ENCODE data around the gene ANO7.

DNA sequence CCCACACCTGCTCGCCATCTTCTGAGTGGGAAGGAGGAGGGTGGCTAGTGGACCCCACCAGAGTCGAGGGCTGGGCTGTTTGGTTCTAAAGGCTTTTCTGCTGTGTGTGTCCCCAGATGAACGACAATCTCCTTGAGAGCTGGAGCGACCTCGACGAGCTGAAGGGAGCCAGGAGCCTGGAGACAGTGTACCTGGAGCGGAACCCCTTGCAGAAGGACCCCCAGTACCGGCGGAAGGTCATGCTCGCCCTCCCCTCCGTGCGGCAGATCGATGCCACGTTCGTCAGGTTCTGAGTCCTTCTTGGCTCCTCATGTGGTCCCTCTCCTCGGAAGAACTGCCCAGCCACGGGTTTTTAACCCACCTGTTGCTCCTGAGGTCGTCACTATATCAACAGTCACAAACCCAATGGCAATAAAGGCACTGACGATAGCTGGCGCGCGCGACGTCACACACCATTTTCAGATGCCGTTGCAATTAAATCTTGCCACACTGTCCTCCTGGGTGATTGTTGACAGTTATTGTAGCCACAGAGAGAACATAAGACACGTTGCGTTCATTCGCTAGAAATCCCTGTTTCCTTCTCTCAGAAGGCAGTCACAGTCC, 5.8 kb upstream of the ANO7 start:
- TF ChIP-seq, protein P1, sequence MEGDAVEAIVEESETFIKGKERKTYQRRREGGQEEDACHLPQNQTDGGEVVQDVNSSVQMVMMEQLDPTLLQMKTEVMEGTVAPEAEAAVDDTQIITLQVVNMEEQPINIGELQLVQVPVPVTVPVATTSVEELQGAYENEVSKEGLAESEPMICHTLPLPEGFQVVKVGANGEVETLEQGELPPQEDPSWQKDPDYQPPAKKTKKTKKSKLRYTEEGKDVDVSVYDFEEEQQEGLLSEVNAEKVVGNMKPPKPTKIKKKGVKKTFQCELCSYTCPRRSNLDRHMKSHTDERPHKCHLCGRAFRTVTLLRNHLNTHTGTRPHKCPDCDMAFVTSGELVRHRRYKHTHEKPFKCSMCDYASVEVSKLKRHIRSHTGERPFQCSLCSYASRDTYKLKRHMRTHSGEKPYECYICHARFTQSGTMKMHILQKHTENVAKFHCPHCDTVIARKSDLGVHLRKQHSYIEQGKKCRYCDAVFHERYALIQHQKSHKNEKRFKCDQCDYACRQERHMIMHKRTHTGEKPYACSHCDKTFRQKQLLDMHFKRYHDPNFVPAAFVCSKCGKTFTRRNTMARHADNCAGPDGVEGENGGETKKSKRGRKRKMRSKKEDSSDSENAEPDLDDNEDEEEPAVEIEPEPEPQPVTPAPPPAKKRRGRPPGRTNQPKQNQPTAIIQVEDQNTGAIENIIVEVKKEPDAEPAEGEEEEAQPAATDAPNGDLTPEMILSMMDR (IDR thresholded peaks at IDR 0.05; ENCODE audit: low read depth, low read length): no peak
- no peak for TF ChIP-seq EZH2phosphoT487 (IDR thresholded peaks at IDR 0.05; ENCODE audit: low read depth)

All from OCI-LY3 (cell line).